GM23338 (cell line): ENCODE data around the gene TRPC3. TPM values are rescaled to one million over a fixed set of nuclear protein-coding genes. Genes with fewer than 3 reads are reported as not detected.

Source experiments
- ATAC-seq: fragments of 200-7000 bp; cut with Tn5 transposase; 3 replicates; pipeline ENCODE4 v1.9.1; 2020
- DNase-seq: peaks from one replicate; pipeline ENCODE4 v3.0.0-alpha.2; 2015; ENCODE audit warnings: low spot score
- H2AFZ ChIP-seq: fragments of 200-600 bp; sonication (generic); 2 replicates; pipeline ENCODE4 v1.8.0; 2016; ENCODE audit warnings: antibody characterized with exemption, mild to moderate bottlenecking, moderate library complexity
- H3F3A ChIP-seq: fragments of 200-600 bp; sonication (generic); replicated peaks from 2 replicates; pipeline ENCODE4 v1.8.0; 2017; ENCODE audit warnings: antibody characterized with exemption, mixed run types, low read depth
- H3K27ac ChIP-seq: fragments of 200-600 bp; sonication (generic); 2 replicates; pipeline ENCODE4 v1.6.1; 2016; ENCODE audit warnings: low read depth
- H3K27me3 ChIP-seq: fragments of 200-600 bp; sonication (generic); 2 replicates; pipeline ENCODE4 v1.8.0; 2016; ENCODE audit warnings: mild to moderate bottlenecking, mixed run types, moderate library complexity; ENCODE audit not compliant: insufficient read depth
- H3K36me3 ChIP-seq: fragments of 200-600 bp; sonication (generic); 2 replicates; pipeline ENCODE4 v1.8.0; 2016; ENCODE audit warnings: mild to moderate bottlenecking; ENCODE audit not compliant: insufficient read depth
- H3K4me1 ChIP-seq: fragments of 200-600 bp; sonication (generic); 2 replicates; pipeline ENCODE4 v1.8.0; 2016; ENCODE audit warnings: mild to moderate bottlenecking, moderate library complexity; ENCODE audit not compliant: insufficient read depth
- H3K4me2 ChIP-seq: fragments of 200-600 bp; sonication (generic); 2 replicates; pipeline ENCODE4 v1.7.1; 2017; ENCODE audit warnings: mixed run types
- H3K4me3 ChIP-seq: fragments of 200-600 bp; sonication (generic); 2 replicates; pipeline ENCODE4 v1.6.1; 2016; ENCODE audit warnings: mixed run types
- H3K79me2 ChIP-seq: fragments of 200-600 bp; sonication (generic); replicated peaks from 2 replicates; pipeline ENCODE4 v1.8.0; 2017; ENCODE audit warnings: mild to moderate bottlenecking; ENCODE audit not compliant: insufficient read depth
- H3K9me2 ChIP-seq: fragments of 200-600 bp; sonication (generic); 2 replicates; pipeline ENCODE4 v1.8.0; 2017; ENCODE audit not compliant: insufficient read depth
- H4K20me1 ChIP-seq: fragments of 200-600 bp; sonication (generic); replicated peaks from 2 replicates; pipeline ENCODE4 v1.8.0; 2017; ENCODE audit warnings: mild to moderate bottlenecking; ENCODE audit not compliant: insufficient read depth
- H3K27ac Mint-ChIP-seq: 2 replicates; pipeline ENCODE4 v1.8.0; 2020; ENCODE audit warnings: inconsistent platforms, mild to moderate bottlenecking, moderate library complexity, mixed read lengths
- H3K27me3 Mint-ChIP-seq: 3 replicates; pipeline ENCODE4 v1.8.0; 2022; ENCODE audit warnings: low read depth, mild to moderate bottlenecking, moderate library complexity, mixed read lengths, inconsistent platforms; ENCODE audit not compliant: insufficient read depth, poor library complexity
- H3K36me3 Mint-ChIP-seq: 3 replicates; pipeline ENCODE4 v1.8.0; 2021; ENCODE audit warnings: low read depth, mild to moderate bottlenecking, inconsistent platforms, moderate library complexity, mixed read lengths
- H3K4me1 Mint-ChIP-seq: 3 replicates; pipeline ENCODE4 v1.8.0; 2020; ENCODE audit warnings: mild to moderate bottlenecking, inconsistent platforms, mixed read lengths
- H3K4me3 Mint-ChIP-seq: 3 replicates; pipeline ENCODE4 v1.8.0; 2021; ENCODE audit warnings: moderate library complexity, mild to moderate bottlenecking, inconsistent platforms, mixed read lengths
- H3K9me3 Mint-ChIP-seq: 3 replicates; pipeline ENCODE4 v1.8.0; 2020; ENCODE audit warnings: moderate library complexity, mild to moderate bottlenecking, inconsistent platforms, mixed read lengths
- CREB1 ChIP-seq: fragments of 250-450 bp; sonication (Bioruptor Pico); IDR thresholded peaks from 2 replicates; pipeline ENCODE4 v1.5.0; 2020; ENCODE audit warnings: low read depth, mild to moderate bottlenecking, moderate library complexity
- EZH2 ChIP-seq: fragments of 200-600 bp; sonication (generic); IDR thresholded peaks from one replicate; pipeline ENCODE4 v1.8.0; 2017; ENCODE audit warnings: antibody characterized with exemption, mild to moderate bottlenecking, low read depth; ENCODE audit not compliant: unreplicated experiment
- EZH2phosphoT487 ChIP-seq: fragments of 200-600 bp; sonication (generic); IDR thresholded peaks from one replicate; pipeline ENCODE4 v1.8.1; 2018; ENCODE audit warnings: antibody characterized with exemption; ENCODE audit not compliant: unreplicated experiment
- JUNB ChIP-seq: IDR thresholded peaks from one replicate; pipeline ENCODE4 v1.6.1; 2016; ENCODE audit warnings: antibody characterized with exemption; ENCODE audit not compliant: unreplicated experiment
- NANOG ChIP-seq: IDR thresholded peaks from 2 replicates; pipeline ENCODE4 v1.6.1; 2016; ENCODE audit warnings: antibody characterized with exemption, borderline replicate concordance
- POLR2AphosphoS5 ChIP-seq: IDR thresholded peaks from 2 replicates; pipeline ENCODE4 v1.6.1; 2016; ENCODE audit warnings: antibody characterized with exemption, low read depth
- STAT1 ChIP-seq: IDR thresholded peaks from one replicate; pipeline ENCODE4 v1.6.1; 2016; ENCODE audit warnings: antibody characterized with exemption; ENCODE audit not compliant: unreplicated experiment
- ZNF114 ChIP-seq: fragments of 250-450 bp; sonication (Bioruptor Pico); IDR thresholded peaks from 2 replicates; pipeline ENCODE4 v1.5.0; 2020; ENCODE audit warnings: mild to moderate bottlenecking, moderate library complexity
- ZNF331 ChIP-seq: fragments of 250-450 bp; sonication (Bioruptor Pico); IDR thresholded peaks from 2 replicates; pipeline ENCODE4 v1.5.0; 2020; ENCODE audit warnings: low read depth, mild to moderate bottlenecking, moderate library complexity
- ZNF462 ChIP-seq: fragments of 250-450 bp; sonication (Bioruptor Pico); IDR thresholded peaks from 2 replicates; pipeline ENCODE4 v1.5.0; 2020; ENCODE audit warnings: mild to moderate bottlenecking, moderate library complexity
- polyA plus RNA-seq: library from polyadenylated mRNA; unstranded; fragments of >200 nt; fragmentation: Nextera tagmentation; extraction: Ambion mirVana; gene quantifications from 2 replicates; pipeline ENCODE4 v1.2.1, GENCODE V29; 2016
- total RNA-seq: library from RNA; depleted of rRNA; stranded (reverse); fragments of >200 nt; shearing (Covaris generic); gene quantifications from 2 replicates; pipeline ENCODE4 v1.2.3, GENCODE V29; 2014
- TF ChIP-seq, protein P1 (sequence below): IDR thresholded peaks from 2 replicates; pipeline ENCODE4 v1.6.1; 2016; ENCODE audit warnings: antibody characterized with exemption
- TF ChIP-seq, protein P2 (sequence below), 2 experiments: fragments of 200-600 bp in 1 of 2; sonication (generic) in 1 of 2; conservative IDR thresholded peaks; 2 replicates each; pipeline versions ENCODE4 v1.5.1 to v1.6.1; 2016 to 2017; ENCODE audit warnings: antibody characterized with exemption in 2 of 2, low read depth in 2 of 2, mild to moderate bottlenecking in 2 of 2, moderate library complexity in 1 of 2

The TRPC3 gene
- total and polyA plus RNA-seq, 2 experiments from 2014 or later, result 0.44 to 1.0 TPM

DNA sequence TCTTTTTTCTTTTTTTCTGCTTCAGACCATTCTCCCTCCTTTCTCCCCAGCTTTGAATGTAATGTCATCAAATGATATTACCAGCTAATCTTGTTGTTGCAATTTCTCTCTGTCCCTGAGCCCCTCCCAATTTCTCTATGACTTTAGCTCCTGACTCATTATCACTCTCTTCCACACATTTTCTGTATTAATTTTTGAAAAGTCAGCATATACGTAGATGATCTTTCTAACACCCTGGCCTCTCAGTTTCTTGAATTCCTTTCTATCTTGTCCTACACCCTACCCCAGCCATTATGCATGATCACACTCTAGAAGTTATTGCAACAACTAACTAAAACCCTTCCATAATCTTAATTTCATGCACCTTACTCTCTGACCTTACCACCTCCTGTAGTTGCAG, 13.1 kb upstream of the TRPC3 start:
- Mint-ChIP-seq H3K36me3 (no peaks in the 10 kb centered on the region), H3K4me3 (no peak overlapping the region)

More for the DNA sequence above, 13.1 kb upstream of the TRPC3 start:
- Mint-ChIP-seq H3K27ac (no peak overlapping the region), H3K4me1 (no peaks in the 10 kb centered on the region), H3K27me3 (no peaks in the 10 kb centered on the region), H3K9me3 (no peaks in the 10 kb centered on the region)
- Histone ChIP-seq H3K27ac (no peak overlapping the region), H3K4me2 (no peak overlapping the region), H3F3A (no peaks in the 10 kb centered on the region), H3K79me2 (no peaks in the 10 kb centered on the region), H3K4me3 (no peak overlapping the region), H3K27me3 (no peaks in the 10 kb centered on the region), H2AFZ (no peak overlapping the region), H3K4me1 (no peaks in the 10 kb centered on the region), H3K36me3 (no peaks in the 10 kb centered on the region), H4K20me1 (no peaks in the 10 kb centered on the region), H3K9me2 (no peaks in the 10 kb centered on the region)
- no peak for TF ChIP-seq ZNF331 (CRISPR knock-in tag)
- TF ChIP-seq ZNF114 (CRISPR knock-in tag), result no peak
- no peak for TF ChIP-seq EZH2
- no peak for TF ChIP-seq EZH2phosphoT487
- no peak for TF ChIP-seq ZNF462 (CRISPR knock-in tag)
- TF ChIP-seq JUNB, result no peak
- TF ChIP-seq, protein P1, sequence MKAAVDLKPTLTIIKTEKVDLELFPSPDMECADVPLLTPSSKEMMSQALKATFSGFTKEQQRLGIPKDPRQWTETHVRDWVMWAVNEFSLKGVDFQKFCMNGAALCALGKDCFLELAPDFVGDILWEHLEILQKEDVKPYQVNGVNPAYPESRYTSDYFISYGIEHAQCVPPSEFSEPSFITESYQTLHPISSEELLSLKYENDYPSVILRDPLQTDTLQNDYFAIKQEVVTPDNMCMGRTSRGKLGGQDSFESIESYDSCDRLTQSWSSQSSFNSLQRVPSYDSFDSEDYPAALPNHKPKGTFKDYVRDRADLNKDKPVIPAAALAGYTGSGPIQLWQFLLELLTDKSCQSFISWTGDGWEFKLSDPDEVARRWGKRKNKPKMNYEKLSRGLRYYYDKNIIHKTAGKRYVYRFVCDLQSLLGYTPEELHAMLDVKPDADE, result no peak
- no peak for TF ChIP-seq STAT1
- no peak for TF ChIP-seq CREB1 (CRISPR knock-in tag)
- TF ChIP-seq, protein P2, sequence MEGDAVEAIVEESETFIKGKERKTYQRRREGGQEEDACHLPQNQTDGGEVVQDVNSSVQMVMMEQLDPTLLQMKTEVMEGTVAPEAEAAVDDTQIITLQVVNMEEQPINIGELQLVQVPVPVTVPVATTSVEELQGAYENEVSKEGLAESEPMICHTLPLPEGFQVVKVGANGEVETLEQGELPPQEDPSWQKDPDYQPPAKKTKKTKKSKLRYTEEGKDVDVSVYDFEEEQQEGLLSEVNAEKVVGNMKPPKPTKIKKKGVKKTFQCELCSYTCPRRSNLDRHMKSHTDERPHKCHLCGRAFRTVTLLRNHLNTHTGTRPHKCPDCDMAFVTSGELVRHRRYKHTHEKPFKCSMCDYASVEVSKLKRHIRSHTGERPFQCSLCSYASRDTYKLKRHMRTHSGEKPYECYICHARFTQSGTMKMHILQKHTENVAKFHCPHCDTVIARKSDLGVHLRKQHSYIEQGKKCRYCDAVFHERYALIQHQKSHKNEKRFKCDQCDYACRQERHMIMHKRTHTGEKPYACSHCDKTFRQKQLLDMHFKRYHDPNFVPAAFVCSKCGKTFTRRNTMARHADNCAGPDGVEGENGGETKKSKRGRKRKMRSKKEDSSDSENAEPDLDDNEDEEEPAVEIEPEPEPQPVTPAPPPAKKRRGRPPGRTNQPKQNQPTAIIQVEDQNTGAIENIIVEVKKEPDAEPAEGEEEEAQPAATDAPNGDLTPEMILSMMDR (conservative IDR thresholded peaks at IDR 0.05; ENCODE audit: low read depth in 2 of 2), result no peak
- no peak for TF ChIP-seq NANOG
- TF ChIP-seq POLR2AphosphoS5, result no peak
- no peak for DNase-seq
- no peak for ATAC-seq
